GM18867 (cell line): ENCODE measurements around the gene RABL2B.
"Not testable (repeated sequence)": the region's sequence is repeated elsewhere in the genome, so short reads cannot be mapped to it uniquely, and the experiment has no call there.

Experiments used
- ATAC-seq: cut with Tn5 transposase; IDR thresholded peaks from one replicate; pipeline ENCODE4 v1.9.1; 2021; ENCODE audit warnings: mild to moderate bottlenecking, moderate library complexity; ENCODE audit not compliant: unreplicated experiment

The RABL2B gene

DNA sequence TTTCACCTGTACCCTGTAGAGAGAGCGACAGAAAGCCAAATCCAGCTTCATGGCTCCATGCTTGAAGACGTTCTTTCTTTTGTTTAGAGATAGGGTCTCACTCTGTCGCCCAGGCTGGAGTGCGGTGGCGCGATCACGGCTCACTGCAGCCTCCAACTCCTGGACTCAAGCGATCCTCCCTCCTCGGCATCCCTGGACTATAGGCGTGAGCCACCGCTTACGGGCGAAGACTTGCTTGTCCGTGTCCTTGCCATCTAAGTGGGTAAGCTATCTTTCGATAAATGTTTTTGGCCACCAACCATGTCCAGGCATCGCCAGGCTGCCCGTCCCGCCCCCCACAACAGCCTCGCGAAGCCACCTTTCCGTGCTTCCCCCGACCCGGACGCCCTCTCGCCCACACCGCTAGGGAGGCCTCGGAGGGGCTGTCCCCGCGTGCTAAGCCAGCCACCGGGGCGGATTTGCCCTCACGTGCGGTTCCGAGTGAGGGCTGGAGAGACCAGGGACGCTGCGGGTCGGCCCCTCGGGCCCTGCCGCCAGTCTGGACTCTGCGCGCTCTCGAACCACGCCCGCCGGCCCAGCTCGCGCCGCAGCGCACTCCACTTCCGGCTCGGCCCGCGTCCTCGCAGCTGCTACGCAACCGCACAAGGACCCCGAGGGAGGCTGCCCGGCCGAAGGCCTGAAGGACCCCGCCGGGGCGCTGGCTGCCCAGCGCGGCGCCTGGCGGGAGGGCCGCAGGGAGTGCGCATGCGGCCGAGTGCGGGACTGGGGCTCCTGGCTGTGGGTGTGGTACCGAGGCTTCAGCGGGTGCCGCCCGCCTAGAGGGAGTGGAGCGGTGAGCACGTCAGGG is at the start of gene RABL2B:
TSS of gene RABL2B (minus strand) at position 604 of the 847 bp plus-strand sequence. CDS start 1,342 bp downstream, outside the sequence.
- ATAC-seq = peak; percentile 97

DNA sequence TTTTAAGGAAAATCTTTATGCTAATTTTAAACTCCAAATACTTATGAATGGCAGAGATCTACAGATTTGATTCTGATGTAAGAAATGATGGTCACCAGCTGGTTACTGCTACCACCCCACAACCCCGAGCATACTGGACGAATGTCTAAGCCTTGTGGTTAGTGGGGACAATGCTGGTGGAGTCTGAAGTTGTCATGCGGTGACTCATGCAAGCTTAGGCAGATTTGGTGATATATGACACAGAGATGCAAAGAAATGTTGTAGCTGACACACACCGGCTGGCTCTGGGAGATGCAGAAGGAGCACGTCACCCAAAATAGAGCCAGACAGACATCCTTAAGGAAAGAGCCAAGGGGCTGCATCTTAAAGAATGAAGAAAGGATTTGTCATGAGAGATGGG is 3.5 kb upstream of the RABL2B start:
- not testable (repeated sequence) for ATAC-seq

DNA sequence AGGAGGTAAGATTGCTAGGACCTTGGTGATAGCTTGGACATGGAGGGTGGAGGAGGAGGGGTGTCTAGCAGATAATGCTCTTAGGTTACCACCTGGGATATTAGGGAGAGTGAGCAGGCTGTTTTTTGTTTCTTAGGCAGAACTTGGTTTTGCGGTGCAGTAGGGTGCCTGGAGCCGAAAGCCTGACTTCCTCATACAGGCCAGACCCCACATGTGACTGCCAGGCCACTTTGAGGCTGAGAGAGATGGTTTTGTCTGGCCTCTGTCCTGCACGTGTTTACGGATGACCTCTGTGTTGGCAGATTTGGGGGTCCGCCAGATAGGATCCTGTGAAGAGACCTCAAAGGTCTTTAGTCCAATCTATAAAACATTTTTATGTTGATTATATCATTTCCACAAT is 1.9 kb upstream of the RABL2B start:
- not testable (repeated sequence) for ATAC-seq

DNA sequence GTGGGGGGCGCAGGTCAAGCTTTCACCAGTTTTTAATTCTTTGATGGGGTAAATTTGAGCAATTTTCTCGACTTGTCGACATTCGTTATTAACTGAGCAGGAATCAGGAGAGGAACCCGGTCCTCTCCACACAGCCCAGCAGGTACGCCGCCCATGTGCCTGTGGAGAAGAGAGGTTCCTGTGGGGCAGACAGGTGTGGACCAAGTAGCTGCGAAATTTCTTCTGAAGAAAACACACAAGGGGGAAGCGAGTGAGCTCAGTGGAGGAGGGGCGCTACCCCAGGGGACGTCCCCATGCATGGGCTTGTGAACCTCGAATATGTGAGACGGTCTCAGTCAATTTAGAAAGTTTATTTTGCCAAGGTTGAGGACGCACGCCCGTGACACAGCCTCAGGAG is 442 bp upstream of the RABL2B start:
- ATAC-seq = not testable (repeated sequence)

DNA sequence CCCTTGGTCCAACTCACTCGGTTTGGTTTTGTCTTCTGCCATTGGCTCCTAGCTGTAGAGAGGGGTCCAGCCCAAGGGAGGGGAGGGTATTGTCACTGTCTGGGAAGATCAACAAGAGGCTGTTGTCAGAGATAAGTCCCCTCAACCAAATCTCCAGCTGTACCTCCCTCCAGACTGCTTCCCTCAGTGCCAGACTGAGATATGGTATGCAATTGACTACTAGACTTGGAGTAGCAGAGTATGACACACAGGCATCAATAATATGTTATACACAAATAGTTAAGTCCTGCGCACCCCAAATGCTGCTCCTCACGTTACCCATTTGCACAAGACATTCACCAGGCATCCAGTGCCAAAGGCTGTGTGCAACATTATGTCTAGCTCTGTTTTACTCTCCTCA is 1.2 kb downstream of the RABL2B start:
- ATAC-seq = not testable (repeated sequence)

DNA sequence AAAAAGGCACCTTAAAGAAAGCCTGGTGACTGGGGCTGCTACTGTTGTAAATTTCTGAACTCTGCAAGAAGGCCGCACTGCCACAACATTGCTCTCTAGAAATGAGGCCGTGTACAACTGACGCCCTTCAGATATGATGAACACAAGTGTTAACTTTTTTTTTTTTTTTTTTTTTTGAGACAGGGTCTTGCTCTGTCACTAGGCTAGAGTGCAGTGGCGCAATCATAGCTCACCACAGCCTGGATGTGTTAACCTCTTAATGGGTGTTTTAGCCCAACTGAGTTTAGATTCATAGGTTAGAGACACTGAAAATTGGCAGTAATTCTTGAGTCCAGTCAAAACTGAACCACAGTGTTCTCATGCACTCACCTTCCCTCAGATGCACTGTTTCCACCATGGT is 3.2 kb downstream of the RABL2B start:
- ATAC-seq = not testable (repeated sequence)

DNA sequence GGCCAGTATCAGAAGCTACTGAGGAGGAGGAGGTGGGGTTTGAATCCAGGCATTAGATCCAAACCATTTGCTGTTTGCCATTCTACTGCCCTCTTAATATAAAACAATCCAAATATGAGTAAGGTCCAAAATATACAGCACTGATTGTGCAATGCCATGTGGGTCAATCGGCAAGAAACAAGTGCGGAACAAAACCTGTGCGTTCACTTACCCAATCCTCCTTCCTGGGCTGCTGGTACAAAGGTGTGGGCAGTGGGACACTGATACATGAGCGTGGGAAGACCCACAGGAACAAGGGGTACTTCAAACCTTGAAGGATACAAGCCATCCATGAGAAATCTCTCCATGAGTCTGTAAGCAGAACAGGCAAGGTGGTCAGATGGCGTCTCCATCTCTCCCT is 5.8 kb downstream of the RABL2B start:
- not testable (repeated sequence) for ATAC-seq

DNA sequence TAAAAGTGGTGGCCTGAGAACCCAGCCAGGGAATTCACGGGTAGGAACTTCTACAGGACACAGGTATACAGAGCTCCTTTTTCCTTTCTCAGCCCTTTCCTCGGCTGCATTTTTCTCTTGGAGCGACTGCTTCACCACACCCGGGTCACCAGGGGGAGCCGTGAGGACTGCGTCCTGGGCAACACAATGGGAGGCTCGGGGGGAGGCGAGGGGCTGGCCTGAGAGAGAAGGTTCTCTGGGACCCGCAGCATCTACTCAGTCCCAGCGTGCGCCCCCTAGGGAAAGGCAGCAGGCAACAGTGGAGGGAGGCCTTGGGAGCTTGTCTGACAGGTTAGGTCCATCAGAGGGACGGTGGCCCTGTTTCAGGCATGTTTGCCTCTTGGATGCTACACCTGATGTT is 8.3 kb downstream of the RABL2B start:
- not testable (repeated sequence) for ATAC-seq

DNA sequence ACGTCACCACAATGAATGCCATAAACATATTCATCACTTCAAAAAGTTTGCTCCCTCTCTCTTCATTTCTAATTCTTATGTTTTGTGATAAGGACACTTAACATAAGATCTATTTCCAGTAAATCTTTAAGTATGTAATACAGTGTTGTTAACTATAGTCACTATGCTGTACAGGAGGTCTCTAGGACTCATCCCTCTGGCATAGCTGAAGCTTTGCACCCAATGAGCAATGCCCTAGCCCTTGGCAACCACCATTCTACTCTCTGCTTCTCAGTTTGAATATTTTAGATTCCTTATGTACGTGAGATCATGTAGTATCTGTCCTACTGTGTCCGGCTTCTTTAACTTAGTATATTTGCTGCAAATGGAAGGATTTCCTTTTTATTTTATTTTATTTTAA is 19.1 kb downstream of the RABL2B start:
- not testable (repeated sequence) for ATAC-seq

DNA sequence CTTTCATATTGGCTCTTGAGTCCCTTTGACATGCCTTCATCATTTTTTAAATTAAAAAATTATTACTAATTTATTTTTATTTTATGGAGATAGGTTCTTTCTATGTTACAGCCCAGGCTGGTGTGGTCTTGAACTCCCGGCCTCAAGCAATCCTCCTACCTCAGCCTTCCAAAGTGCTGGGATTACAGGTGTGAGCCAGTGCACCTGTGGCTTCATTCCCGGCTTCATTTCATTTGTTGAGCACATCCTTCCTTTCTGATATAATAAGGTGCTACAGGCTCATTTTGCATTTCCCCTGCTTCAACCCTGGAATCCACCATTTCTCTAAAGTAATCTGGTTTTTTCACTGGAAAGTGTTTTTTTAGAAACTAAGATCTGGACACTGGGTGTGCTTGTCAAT is 21.6 kb downstream of the RABL2B start:
- ATAC-seq = not testable (repeated sequence)

DNA sequence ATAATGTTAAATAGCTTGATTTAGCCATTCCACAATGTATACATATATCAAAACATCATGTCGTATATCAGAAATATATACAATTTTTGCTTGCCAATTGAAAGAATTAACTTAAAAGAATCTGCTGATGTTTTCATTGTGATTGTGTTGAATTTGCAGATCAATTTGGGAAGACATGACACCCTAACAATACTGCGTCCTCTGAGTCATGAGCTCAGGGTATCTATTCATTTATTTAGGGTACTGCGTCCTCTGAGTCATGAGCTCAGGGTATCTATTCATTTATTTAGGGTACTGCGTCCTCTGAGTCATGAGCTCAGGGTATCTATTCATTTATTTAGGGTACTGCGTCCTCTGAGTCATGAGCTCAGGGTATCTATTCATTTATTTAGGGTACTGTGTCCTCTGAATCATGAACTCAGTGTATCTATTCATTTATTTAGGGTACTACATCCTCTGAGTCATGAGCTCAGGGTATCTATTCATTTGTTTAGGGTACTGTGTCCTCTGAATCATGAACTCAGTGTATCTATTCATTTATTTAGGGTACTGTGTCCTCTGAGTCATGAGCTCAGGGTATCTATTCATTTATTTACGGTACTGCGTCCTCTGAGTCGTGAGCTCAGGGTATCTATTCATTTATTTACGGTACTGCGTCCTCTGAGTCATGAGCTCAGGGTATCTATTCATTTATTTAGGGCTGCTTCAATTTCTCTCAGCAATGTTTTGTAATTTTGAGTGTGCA is 23.7 kb downstream of the RABL2B start:
- ATAC-seq = not testable (repeated sequence)

DNA sequence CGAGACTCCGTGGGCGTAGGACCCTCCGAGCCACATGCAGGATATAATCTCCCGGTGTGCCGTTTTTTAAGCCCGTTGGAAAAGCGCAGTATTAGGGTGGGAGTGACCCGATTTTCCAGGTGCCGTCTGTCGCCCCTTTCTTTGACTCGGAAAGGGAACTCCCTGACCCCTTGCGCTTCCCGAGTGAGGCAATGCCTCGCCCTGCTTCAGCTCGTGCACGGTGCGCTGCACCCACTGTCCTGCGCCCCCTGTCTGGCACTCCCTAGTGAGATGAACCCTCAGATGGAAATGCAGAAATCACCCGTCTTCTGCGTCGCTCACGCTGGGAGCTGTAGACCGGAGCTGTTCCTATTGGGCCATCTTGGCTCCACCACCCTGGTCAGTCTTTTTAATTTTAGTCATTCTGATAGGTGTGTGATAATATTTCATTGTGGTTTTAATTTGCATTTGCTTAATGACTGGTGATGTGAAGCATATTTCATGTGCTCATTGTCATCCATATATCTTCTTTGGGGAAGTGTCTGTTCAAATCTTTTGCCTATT is 26.4 kb downstream of the RABL2B start:
- not testable (repeated sequence) for ATAC-seq

DNA sequence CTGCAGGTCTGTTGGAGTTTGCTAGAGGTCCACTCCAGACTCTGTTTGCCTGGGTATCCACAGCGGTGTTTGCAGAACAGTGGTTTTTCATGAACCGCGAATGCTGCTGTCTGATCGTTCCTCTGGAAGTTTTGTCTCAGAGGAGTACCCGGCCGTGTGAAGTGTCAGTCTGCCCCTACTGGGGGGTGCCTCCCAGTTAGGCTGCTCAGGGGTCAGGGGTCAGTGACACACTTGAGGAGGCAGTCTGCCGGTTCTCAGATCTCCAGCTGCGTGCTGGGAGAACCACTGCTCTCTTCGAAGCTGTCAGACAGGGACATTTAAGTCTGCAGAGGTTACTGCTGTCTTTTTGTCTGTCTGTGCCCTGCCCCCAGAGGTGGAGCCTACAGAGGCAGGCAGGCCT is 27.0 kb downstream of the RABL2B start:
- ATAC-seq = not testable (repeated sequence)

DNA sequence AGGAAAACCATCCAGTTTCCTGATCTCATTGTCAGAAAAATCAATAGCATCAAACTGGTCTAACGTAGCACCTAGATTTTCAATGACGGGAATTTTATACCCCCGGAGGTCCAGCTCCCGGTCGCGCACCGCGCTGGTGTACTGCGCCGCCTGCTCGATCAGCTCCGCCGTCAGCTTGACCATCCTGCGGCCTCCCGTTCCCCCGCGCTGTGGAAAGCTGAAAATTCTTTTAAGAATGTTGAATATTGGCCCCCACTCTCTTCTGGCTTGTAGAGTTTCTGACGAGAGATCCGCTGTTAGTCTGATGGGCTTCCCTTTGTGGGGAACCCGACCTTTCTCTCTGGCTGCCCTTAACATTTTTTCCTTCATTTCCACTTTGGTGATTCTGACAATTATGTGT is 28.2 kb downstream of the RABL2B start:
- ATAC-seq = not testable (repeated sequence)

DNA sequence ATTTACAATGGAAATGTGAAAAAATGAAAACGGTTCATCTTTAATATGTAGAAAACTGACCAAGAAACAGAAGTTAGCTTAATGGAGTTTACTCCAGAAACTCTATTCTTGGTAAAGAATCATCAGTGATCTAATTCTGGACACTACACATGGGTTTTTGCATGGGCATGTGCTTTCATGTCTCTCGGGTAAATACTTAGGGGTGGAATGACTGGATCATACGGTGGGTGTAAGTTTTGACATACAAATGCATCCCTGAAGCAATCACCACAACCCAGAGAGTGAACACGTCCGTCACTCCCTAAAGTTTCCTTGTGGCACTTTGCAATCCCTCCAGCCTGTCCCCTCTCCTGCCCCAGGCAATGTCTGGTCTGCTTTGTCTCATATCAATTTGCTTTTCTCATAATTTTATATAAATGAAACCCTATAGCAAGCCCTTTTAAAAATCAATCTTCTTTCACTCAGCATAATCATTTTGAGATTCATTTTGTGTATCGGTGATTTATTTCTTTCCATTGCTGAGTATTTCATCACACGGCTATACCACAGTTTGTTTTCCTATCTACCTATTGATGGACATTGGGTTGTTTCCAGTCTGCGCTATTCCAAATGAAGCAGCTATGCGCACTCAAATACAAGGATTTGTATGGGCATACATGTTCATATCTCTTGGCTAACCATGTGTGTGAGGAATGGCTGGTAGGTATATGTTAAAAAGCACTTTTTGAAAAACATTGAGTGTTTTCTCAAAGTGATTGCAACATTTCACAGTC is 33.9 kb downstream of the RABL2B start:
- not testable (repeated sequence) for ATAC-seq

DNA sequence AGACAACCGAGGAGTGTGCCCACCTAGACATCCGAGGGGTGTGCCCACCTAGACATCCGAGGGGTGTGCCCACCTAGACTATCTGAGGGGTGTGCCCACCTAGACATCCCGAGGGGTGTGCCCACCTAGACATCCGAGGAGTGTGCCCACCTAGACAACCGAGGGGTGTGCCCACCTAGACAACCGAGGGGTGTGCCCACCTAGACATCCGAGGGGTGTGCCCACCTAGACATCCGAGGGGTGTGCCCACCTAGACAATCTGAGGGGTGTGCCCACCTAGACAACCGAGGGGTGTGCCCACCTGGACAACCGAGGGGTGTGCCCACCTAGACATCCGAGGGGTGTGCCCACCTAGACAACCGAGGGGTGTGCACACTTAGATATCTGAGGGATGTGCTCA is 34.8 kb downstream of the RABL2B start:
- ATAC-seq = not testable (repeated sequence)

DNA sequence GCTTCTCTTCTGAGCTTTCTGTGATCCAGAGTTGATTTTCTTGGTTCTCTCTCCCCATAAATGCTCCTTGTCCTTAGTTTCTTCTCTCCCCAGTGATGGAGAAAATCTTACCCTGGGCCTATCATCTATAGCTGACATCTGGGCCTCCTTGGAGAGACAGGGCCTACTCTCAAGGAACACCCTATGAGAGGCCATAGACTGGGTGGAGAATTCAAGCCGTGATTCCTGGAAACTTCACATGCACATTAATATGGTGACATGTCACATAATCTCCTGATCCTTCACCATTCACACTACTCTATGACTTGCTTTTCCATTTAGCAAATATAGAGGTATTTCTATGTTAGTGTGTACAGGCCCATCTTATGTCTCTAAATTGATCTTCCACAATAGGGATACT is 35.9 kb downstream of the RABL2B start:
- ATAC-seq = not testable (repeated sequence)

DNA sequence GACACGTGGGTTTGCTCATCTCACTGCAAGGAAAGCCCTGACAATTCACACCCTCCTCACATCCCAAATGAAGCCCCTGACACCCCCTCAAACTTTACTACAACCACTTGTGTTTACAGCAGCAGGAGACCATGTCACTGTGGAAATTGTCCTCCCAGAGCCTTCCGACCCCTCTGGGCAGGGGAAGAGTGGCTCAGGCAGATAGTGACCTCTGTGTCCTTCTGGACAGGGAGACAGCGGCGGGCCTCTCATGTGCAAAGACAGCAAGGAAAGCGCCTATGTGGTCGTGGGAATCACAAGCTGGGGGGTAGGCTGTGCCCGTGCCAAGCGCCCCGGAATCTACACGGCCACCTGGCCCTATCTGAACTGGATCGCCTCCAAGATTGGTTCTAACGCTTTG is 39.0 kb downstream of the RABL2B start:
- ATAC-seq = not testable (repeated sequence)

DNA sequence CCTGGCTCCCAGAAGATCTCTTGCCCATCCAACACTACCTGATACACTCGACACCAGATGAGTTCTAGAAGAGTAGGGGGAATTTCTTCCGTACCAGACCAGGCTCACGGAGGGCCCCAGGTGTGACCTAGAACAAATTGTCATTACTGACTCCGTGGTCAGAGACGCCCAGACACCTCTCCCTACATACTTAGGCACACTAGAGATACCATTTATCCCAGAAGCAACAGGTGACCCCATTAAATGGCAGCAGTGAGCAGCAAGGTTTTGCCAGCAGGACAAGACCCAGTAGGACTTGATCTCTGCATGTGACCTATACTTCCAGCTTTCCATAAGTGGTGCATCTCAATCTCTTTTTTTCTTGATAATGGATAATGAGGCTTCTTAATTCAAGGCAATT is 42.7 kb downstream of the RABL2B start:
- not testable (repeated sequence) for ATAC-seq

DNA sequence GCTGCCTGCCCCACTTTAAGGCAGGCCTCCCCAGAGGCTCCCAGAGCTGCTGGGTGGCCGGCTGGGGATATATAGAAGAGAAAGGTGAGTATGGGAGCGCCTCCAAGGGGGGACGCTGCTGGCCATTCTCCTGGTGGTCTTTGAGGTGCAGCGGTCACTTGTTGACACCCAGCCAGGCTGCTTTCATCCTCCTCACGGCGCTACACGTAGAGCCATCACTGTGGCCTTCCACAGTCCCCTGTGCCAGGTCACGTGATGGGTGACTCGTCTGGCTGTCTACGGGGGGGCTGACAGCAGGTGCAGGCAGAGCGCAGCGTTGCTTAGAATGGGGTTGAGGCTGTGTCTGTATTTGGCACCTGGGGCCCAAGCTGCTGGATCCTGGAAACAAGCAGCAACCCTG is 43.5 kb downstream of the RABL2B start:
- no peak for ATAC-seq

DNA sequence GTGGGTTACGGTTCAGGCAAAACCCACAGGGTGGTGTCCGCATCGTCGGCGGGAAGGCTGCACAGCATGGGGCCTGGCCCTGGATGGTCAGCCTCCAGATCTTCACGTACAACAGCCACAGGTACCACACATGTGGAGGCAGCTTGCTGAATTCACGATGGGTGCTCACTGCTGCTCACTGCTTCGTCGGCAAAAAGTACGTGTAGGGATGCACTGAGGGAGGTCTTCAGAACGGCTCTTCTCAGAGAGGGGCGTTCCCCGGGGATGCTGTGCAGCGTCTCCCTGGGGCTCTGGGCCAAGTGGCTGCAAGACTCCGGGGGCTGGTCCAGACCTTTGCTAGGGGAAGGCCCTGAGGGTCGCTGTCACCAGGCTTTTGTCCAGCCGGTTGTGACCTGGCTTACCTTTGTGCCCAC is 44.2 kb downstream of the RABL2B start:
- no peak for ATAC-seq
